Lower leg skin (tissue), 4 donors: ENCODE data around the gene RBMS2. TPM values are rescaled to one million over a fixed set of nuclear protein-coding genes. Genes with fewer than 3 reads are reported as not detected.

ENCODE experiments used
- DNase-seq, 2 donors: peaks; one replicate each; pipeline ENCODE4 v3.0.0-alpha.2; 2019; ENCODE audit warnings: low spot score in 2 of 2
- H3K4me3 ChIP-seq: fragments of 200-600 bp; sonication (generic); 2 replicates; pipeline ENCODE4 v1.5.1; 2017; ENCODE audit warnings: mild to moderate bottlenecking, low read depth; ENCODE audit not compliant: poor library complexity, severe bottlenecking
- POLR2A ChIP-seq, 2 donors: fragments of 450-650 bp; IDR thresholded peaks; one replicate each; pipeline ENCODE4 v1.6.1; 2016 to 2017; ENCODE audit warnings: antibody characterized with exemption in 2 of 2, mild to moderate bottlenecking in 1 of 2, moderate library complexity in 1 of 2
- WGBS, 2 donors: methylation state at CpG; one replicate each; pipeline ENCODE4 v1.1.5; 2018; 5-methylcytosine and 5-hydroxymethylcytosine counted together
- intact Hi-C: fragments of 100-400 bp; cut with DNase I; formaldehyde crosslinking; loops from one replicate; pipeline ENCODE4 v1.15.0; 2023; ENCODE audit warnings: low total_unique reads
- total RNA-seq, 4 donors: library from RNA; depleted of rRNA; stranded (reverse); fragments of >200 nt; gene quantifications; one replicate each; pipeline ENCODE4 v1.1.0, GENCODE V29; 2016
- TF ChIP-seq, protein P1 (sequence below), 3 donors: fragments of 450-650 bp; IDR thresholded peaks; one replicate each; pipeline ENCODE4 v1.5.1; 2016; ENCODE audit warnings: antibody characterized with exemption in 3 of 3, mild to moderate bottlenecking in 3 of 3, moderate library complexity in 2 of 3

RBMS2 gene
- total RNA-seq, 4 donors from 2014 or later: 12.7 to 14.9 (median 13.7) TPM

DNA sequence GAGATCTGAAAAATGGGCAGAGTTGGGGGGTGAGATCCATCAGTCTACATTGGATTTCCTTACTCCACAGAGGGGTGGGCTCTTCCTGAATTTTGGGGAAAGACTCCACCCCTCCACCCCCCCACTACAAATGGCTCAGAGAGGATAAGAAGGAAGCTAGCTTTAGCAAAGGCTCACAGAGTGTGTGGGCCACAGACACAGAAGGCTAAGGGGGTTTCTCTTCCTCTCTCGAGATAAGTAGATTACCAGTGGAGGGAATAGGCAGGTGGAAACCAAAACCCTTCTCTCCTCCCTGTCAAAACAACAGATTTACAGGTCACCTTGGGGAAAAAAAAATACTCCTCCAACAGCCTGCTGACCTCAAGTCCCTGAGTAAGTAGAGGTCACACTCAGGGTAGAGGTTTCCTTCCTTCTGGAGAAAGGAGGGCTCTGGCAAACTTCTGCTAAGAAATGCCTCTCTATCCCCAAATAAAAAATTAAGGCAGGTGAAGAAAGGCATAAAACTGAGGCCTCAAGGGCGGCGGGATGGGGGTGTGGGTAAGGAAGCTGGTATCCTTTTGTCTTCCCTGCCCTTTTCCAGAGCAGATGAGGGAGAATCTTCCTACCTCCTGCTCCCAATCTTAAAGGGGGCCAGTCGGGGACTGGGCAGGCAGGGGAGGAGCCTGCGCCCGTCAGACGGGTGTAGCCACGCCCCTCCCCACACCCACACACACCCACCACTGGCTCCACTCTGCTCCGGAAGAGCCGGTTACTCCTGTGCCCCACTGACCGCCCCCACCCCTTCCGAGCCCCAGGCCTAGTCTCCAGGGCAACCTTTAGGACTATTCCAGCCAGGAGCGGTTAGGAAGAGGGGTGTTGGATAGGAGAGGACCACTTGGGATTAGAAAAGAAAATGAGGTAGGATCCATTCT, 110.4 kb downstream of the RBMS2 start:
- intact Hi-C loops: no loop called here
- no peak for TF ChIP-seq POLR2A (IDR thresholded peaks at IDR 0.05)
- TF ChIP-seq, protein P1, sequence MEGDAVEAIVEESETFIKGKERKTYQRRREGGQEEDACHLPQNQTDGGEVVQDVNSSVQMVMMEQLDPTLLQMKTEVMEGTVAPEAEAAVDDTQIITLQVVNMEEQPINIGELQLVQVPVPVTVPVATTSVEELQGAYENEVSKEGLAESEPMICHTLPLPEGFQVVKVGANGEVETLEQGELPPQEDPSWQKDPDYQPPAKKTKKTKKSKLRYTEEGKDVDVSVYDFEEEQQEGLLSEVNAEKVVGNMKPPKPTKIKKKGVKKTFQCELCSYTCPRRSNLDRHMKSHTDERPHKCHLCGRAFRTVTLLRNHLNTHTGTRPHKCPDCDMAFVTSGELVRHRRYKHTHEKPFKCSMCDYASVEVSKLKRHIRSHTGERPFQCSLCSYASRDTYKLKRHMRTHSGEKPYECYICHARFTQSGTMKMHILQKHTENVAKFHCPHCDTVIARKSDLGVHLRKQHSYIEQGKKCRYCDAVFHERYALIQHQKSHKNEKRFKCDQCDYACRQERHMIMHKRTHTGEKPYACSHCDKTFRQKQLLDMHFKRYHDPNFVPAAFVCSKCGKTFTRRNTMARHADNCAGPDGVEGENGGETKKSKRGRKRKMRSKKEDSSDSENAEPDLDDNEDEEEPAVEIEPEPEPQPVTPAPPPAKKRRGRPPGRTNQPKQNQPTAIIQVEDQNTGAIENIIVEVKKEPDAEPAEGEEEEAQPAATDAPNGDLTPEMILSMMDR (IDR thresholded peaks at IDR 0.05): no peak
- WGBS, 2 donors: 4 to 5% methylated on average over 13 of the region's 13 CpGs
- DNase-seq: peak; percentile 68 to 92
- H3K4me3 ChIP-seq: no peak overlapping the region

DNA sequence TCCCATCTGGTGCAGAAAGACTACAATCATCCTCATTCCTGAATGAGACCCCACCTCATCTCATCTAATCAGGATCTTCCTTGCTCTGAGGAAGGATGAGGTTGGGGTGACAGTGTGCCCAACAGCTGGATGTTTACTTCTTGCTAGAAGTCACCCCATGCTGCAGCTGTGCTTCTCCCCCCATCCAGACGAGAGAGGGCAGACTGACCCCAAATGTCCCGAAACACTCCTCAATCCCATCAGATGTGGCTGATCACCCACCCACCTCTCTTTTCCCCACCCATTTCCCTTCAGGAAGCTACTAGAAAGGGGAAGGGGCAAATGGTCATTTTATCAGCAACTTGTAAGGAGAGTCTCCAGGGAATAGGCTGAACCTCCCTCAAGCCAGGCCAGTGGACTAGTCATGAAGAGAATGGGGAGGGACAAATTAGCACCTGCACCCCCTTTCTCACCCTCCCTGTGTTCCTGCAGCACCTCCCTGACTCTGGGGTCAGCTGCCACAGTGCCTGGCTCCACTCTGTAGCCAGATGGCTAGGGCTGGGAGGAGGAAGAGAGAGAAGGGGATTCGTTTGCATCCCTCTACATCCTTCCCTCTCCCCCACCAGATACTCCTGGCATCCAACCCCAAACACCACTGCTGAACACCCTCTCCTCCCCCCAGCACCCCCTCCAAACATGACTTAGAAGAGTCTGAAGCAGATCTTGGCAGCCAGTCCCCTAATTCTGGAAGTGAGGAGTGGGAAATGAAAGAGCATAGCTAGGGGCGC, 111.3 kb downstream of the RBMS2 start:
- DNase-seq: peak in 1 of 2 donors; percentile 82
- WGBS, 2 donors: 38 to 47% methylated on average over 4 of the region's 4 CpGs
- intact Hi-C loops: no loop called here
- TF ChIP-seq, protein P1 (IDR thresholded peaks at IDR 0.05): no peak
- TF ChIP-seq POLR2A (IDR thresholded peaks at IDR 0.05): no peak
- no peak overlapping the region for H3K4me3 ChIP-seq

DNA sequence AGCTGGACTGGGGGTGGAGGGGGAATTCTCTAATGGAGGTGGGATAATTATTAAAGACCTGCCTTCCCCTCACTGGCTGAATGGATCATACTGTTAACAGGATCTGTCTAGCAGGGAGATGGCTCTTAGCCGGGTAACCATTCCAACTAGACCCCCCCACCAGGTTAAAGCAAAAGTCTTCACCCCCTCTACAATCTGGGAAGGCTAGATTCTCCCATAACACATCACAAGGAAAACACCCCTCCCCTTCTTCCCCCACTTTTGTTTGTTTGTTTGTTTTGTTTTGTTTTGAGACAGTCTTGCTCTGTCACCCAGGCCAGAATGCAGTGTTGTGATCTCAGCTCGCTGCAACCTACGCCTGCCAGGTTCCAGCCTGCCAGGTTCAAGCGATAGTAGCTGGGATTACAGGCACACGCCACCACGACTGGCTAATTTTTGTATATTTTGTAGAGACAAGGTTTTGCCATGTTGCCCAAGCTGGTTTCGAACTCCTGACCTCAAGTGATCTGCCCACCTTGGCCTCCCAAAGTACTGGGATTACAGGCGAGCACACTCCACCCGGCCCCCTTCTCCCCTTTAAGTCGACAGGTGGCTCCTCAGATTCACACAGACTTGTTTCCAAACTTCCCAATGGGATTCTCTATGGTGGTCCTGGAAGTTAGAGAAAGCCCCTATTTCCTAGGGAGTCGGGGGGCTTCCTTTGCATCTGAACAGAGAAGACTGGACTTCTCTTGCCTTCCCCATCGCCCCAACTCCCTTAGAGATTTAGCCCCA, 112.0 kb downstream of the RBMS2 start:
- peak in 1 of 2 donors; percentile 53 for DNase-seq
- TF ChIP-seq POLR2A (IDR thresholded peaks at IDR 0.05): no peak
- TF ChIP-seq, protein P1 (IDR thresholded peaks at IDR 0.05): no peak
- WGBS, 2 donors: 21 to 26% methylated on average over 12 of the region's 12 CpGs
- intact Hi-C loops: no loop called here
- peak overlapping the region; percentile 72 for H3K4me3 ChIP-seq

DNA sequence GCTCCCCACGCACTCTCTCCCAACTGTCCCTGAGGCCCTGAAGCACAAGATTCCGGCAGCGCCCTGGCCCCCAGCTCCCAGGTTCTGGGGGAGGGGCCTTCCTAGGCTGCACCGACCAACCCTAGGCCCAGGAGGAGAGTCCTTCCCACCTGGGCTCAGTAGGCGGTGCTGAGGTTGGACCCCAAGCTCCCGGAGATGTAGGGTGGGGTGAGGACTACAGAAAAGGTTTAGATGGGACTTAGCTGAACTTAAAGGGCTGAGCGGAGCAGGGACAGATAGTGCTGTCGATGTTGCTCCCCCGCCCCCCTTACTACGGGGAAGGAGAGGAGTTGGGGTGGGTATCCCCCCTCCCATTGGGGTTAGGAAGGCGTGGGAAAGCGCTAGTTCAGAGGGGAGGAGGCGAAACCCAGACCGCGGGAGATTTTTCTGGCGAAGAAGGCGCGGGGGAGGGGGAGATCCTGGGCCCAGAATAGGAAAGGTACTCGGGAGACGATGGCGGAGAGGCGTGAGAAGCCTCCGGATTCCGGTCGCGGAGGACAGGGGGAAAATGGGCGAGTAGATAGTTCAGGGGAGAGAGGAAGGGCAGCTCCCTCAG, 112.7 kb downstream of the RBMS2 start:
- intact Hi-C loops: no loop called here
- 1% methylated on average over 26 to 27 of the region's 27 CpGs for WGBS, 2 donors
- TF ChIP-seq, protein P1 (IDR thresholded peaks at IDR 0.05): no peak
- no peak for TF ChIP-seq POLR2A (IDR thresholded peaks at IDR 0.05)
- H3K4me3 ChIP-seq: peak overlapping the region; percentile 72
- peak; percentile 50 to 91 for DNase-seq
